ENCODE measurements around the gene IL4R. TPM values are rescaled to one million over a fixed set of nuclear protein-coding genes. Genes with fewer than 3 reads are reported as not detected.

Gene IL4R
- total RNA-seq, 1 donor from 2014 or later = 45.7 TPM

DNA sequence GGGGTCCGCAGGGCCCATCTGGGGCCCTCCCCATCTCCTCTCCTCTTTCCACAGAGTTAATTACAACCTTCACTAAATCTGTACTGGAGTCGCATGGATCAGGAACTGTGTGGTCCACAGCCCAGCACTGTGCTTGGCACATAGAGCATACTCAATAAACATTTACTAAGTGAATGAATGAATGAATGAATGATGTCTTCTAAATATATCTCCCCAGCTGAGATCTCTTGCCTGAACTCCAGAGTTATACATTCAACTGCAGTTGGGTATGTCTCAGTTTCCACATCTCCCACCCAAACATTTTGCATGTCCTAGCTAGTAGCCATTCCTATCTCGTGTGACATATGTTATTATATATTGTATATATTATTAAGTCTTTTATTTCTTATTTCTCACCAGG, 59.5 kb downstream of the IL4R start:
- H3K4me1 Mint-ChIP-seq (ENCODE audit: unreplicated experiment) = peaks cover 10% of the 10 kb centered on the region
- H3K4me3 Mint-ChIP-seq (ENCODE audit: unreplicated experiment) = no peak overlapping the region
- no peaks in the 10 kb centered on the region for H3K9me3 Mint-ChIP-seq (ENCODE audit: unreplicated experiment)
- H3K27me3 Mint-ChIP-seq (ENCODE audit: unreplicated experiment) = peaks cover 4% of the 10 kb centered on the region
- TF ChIP-seq, protein P1, sequence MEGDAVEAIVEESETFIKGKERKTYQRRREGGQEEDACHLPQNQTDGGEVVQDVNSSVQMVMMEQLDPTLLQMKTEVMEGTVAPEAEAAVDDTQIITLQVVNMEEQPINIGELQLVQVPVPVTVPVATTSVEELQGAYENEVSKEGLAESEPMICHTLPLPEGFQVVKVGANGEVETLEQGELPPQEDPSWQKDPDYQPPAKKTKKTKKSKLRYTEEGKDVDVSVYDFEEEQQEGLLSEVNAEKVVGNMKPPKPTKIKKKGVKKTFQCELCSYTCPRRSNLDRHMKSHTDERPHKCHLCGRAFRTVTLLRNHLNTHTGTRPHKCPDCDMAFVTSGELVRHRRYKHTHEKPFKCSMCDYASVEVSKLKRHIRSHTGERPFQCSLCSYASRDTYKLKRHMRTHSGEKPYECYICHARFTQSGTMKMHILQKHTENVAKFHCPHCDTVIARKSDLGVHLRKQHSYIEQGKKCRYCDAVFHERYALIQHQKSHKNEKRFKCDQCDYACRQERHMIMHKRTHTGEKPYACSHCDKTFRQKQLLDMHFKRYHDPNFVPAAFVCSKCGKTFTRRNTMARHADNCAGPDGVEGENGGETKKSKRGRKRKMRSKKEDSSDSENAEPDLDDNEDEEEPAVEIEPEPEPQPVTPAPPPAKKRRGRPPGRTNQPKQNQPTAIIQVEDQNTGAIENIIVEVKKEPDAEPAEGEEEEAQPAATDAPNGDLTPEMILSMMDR (IDR thresholded peaks at IDR 0.05; ENCODE audit: unreplicated experiment) = no peak
- no peak for DNase-seq (ENCODE audit: low spot score)
- no peak overlapping the region for H3K27ac Mint-ChIP-seq (ENCODE audit: unreplicated experiment)
- no peaks in the 10 kb centered on the region for H3K36me3 Mint-ChIP-seq (ENCODE audit: low read depth, unreplicated experiment)

DNA sequence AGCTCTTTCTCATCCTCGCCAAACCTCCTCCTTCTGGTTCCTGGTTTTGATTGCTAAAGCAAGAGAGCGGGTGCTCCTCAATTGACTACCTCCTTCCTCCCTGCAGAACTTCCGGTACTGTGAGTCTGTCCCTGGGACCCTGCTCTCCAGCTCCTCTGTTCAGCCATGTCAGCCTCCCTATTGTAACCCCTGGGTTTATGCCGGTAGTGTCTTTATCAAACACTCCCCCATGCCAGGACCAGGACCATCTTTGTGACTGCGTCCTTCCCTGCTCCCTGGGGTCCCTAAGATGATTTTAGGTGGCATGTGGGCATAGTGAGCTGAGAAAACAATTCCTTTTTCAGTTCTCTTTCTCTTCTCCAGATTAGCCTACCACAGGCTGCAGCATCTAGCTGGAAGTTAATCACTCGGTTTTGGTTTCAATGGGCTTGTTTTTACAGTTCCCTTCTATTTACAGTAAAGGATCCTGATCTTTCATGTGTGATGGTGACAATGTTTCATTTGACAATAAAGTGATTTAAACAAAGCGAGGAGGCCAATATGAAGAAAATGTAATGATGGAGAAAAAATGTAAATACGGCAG, 60.5 kb downstream of the IL4R start:
- H3K4me3 Mint-ChIP-seq (ENCODE audit: unreplicated experiment) = no peak overlapping the region
- TF ChIP-seq, protein P1 (IDR thresholded peaks at IDR 0.05; ENCODE audit: unreplicated experiment) = no peak
- no peak overlapping the region for H3K27ac Mint-ChIP-seq (ENCODE audit: unreplicated experiment)
- H3K36me3 Mint-ChIP-seq (ENCODE audit: low read depth, unreplicated experiment) = no peaks in the 10 kb centered on the region
- peaks cover 10% of the 10 kb centered on the region for H3K4me1 Mint-ChIP-seq (ENCODE audit: unreplicated experiment)
- no peak for DNase-seq (ENCODE audit: low spot score)
- H3K27me3 Mint-ChIP-seq (ENCODE audit: unreplicated experiment) = peaks cover 4% of the 10 kb centered on the region
- no peaks in the 10 kb centered on the region for H3K9me3 Mint-ChIP-seq (ENCODE audit: unreplicated experiment)

DNA sequence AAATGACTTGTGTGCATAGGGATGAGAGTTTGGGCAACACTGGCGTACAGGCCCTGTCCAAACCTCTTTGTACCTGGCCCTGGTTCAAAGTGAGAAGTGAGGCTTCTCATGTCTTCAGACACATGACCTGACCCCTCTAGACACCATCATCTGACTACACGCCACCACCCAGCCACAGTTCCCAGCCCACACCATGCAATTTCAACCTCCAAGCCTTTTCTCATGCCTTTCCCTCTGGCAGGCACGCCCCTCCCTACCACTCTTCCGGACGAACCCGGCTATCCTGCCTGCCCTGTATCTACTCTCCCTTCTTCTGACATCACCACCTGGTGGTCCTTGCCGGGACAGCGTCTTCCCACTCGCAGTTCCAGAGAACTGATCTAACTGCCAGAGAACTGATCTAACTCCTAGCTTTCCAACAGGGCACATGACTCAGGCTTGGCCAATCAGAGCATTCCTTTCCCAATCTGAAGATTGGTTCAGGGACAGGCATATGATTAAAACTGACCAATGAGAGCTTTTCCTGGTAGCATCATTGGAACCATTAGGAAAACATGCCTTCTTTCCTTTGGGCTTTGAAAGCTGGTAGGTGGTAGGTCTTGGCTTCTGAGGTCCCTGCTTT, 61.1 kb downstream of the IL4R start:
- no peaks in the 10 kb centered on the region for H3K36me3 Mint-ChIP-seq (ENCODE audit: low read depth, unreplicated experiment)
- TF ChIP-seq, protein P1 (IDR thresholded peaks at IDR 0.05; ENCODE audit: unreplicated experiment) = peak; percentile 73
- no peaks in the 10 kb centered on the region for H3K9me3 Mint-ChIP-seq (ENCODE audit: unreplicated experiment)
- no peak overlapping the region for H3K27ac Mint-ChIP-seq (ENCODE audit: unreplicated experiment)
- peaks cover 10% of the 10 kb centered on the region for H3K4me1 Mint-ChIP-seq (ENCODE audit: unreplicated experiment)
- H3K4me3 Mint-ChIP-seq (ENCODE audit: unreplicated experiment) = no peak overlapping the region
- peak; percentile 81 for DNase-seq (ENCODE audit: low spot score)
- no peaks in the 10 kb centered on the region for H3K27me3 Mint-ChIP-seq (ENCODE audit: unreplicated experiment)

DNA sequence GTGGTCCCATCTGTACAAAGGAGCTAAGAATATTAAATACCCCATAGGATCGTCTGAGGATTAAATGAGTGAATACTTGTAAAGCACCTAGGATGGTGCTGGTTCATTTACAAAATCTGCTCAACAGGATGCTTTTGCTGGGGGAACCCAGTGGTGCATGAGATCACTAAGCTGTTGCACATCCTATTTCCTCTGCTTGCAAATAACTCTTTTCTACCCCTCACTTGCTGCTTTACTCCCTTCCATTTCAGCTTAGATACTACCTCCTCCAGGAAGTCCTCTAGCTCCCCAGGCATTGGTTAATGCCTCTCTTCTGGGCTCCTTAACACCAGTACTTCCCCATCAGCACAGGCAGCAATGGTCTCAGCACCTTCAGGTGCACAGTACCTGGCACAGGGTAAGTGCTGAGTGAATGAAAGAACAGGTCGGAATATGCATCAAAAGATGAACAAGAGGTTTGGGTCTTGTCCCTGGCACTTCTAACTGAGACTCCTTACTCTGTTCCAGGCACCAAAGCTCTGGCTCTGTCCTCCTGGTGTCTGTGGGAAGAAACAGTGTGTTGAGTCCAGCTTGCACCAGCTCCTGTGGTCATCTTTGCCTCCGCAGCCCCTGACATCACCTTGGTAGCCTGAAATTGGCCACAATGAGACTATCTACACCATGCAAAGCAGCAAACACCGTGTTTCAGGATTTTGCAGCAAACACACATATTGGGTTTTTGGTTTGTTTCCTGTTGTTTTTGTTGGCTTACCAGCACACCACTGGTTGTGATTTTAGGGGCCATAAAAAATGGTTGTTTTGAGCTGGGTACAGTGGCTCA, 64.1 kb downstream of the IL4R start:
- no peak for DNase-seq (ENCODE audit: low spot score)
- Mint-ChIP-seq H3K36me3 (ENCODE audit: low read depth, unreplicated experiment) (no peaks in the 10 kb centered on the region), H3K9me3 (ENCODE audit: unreplicated experiment) (peaks cover 9% of the 10 kb centered on the region), H3K4me3 (ENCODE audit: unreplicated experiment) (no peak overlapping the region), H3K27ac (ENCODE audit: unreplicated experiment) (no peak overlapping the region), H3K4me1 (ENCODE audit: unreplicated experiment) (peaks cover 10% of the 10 kb centered on the region), H3K27me3 (ENCODE audit: unreplicated experiment) (no peaks in the 10 kb centered on the region)
- TF ChIP-seq, protein P1 (IDR thresholded peaks at IDR 0.05; ENCODE audit: unreplicated experiment) = no peak
